Right lobe of liver (tissue), 4 donors: ENCODE results near the gene C3orf52.

Source experiments
- POLR2A ChIP-seq: fragments of 450-650 bp; IDR thresholded peaks from one replicate; pipeline ENCODE4 v1.6.1; 2017; ENCODE audit warnings: antibody characterized with exemption, mild to moderate bottlenecking
- TF ChIP-seq, protein P1 (sequence below), 4 donors: fragments of 200-600 bp in 3 of 4; fragments of 450-650 bp in 1 of 4; IDR thresholded peaks; one replicate each; pipeline versions ENCODE4 v1.5.1 to v1.8.0; 2016 to 2022; ENCODE audit warnings: antibody characterized with exemption in 4 of 4, mild to moderate bottlenecking in 2 of 4
- donor health status: DM: no; HTN: no; CAD: no.
- donor health status: DM: no; HTN: no; CAD: no.
- donor health status: DM: no; HTN: yes; CAD: no.

DNA sequence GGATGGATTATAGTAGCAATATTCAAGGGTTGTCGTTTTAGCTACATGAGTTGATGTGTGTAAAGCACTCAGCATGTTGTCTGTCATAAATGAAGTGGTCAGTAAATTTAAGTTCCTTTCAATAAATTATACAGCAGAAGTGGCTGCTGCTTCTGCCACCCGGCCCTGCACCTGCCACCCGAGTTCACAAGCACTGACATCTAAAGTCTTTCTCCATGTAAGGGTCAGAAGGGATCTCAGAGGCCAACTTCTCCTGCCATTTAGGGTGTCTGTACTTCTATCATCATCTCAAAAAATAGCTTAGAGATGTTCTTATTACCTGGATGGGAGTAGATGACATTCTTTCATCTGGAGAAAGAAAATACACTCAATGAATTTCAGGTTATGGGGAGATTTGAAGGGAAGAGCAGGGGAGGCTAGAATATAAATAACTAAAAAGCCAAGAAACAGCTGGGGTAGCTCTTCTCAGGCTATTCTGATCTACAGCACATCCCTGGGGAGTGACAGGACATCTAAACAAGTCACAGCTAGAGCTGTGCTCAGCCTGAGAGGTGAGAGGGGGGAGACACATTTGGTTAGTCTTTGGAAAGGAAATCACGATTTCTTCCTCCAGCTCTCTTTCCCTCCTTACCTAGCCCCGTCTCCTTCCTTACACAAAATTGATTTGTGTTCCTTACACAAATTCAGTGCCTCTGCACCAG, 38.9 kb downstream of the C3orf52 start:
- TF ChIP-seq, protein P1, sequence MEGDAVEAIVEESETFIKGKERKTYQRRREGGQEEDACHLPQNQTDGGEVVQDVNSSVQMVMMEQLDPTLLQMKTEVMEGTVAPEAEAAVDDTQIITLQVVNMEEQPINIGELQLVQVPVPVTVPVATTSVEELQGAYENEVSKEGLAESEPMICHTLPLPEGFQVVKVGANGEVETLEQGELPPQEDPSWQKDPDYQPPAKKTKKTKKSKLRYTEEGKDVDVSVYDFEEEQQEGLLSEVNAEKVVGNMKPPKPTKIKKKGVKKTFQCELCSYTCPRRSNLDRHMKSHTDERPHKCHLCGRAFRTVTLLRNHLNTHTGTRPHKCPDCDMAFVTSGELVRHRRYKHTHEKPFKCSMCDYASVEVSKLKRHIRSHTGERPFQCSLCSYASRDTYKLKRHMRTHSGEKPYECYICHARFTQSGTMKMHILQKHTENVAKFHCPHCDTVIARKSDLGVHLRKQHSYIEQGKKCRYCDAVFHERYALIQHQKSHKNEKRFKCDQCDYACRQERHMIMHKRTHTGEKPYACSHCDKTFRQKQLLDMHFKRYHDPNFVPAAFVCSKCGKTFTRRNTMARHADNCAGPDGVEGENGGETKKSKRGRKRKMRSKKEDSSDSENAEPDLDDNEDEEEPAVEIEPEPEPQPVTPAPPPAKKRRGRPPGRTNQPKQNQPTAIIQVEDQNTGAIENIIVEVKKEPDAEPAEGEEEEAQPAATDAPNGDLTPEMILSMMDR (IDR thresholded peaks at IDR 0.05), result no peak
- no peak for TF ChIP-seq POLR2A
